ENCODE data around the gene TNFRSF8.

GRCh38 chr1:12094180-12094579 is 31.1 kb downstream of the TNFRSF8 start:
- TF ChIP-seq, protein P1, sequence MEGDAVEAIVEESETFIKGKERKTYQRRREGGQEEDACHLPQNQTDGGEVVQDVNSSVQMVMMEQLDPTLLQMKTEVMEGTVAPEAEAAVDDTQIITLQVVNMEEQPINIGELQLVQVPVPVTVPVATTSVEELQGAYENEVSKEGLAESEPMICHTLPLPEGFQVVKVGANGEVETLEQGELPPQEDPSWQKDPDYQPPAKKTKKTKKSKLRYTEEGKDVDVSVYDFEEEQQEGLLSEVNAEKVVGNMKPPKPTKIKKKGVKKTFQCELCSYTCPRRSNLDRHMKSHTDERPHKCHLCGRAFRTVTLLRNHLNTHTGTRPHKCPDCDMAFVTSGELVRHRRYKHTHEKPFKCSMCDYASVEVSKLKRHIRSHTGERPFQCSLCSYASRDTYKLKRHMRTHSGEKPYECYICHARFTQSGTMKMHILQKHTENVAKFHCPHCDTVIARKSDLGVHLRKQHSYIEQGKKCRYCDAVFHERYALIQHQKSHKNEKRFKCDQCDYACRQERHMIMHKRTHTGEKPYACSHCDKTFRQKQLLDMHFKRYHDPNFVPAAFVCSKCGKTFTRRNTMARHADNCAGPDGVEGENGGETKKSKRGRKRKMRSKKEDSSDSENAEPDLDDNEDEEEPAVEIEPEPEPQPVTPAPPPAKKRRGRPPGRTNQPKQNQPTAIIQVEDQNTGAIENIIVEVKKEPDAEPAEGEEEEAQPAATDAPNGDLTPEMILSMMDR (conservative IDR thresholded peaks at IDR 0.05; ENCODE audit: low read depth, low read length), result no peak
- no peak for TF ChIP-seq EZH2 (IDR thresholded peaks at IDR 0.05; ENCODE audit: low read length, unreplicated experiment)
